HL-60 (cell line): ENCODE data around the gene PRKCE.

Source experiments
- GABPA ChIP-seq: IDR thresholded peaks from 2 replicates; pipeline ENCODE4 v1.6.1; 2012; ENCODE audit warnings: low read depth
- POLR2AphosphoS5 ChIP-seq: IDR thresholded peaks from 2 replicates; pipeline ENCODE4 v1.6.1; 2012; ENCODE audit warnings: low read depth
- SPI1 ChIP-seq: IDR thresholded peaks from 2 replicates; pipeline ENCODE4 v1.6.1; 2012; ENCODE audit warnings: low read depth, mild to moderate bottlenecking, borderline replicate concordance
- TF ChIP-seq, protein P1 (sequence below): IDR thresholded peaks from one replicate; pipeline ENCODE4 v1.5.1; 2011; ENCODE audit warnings: low read length, control low read depth, inconsistent platforms; ENCODE audit not compliant: insufficient read depth
- TF ChIP-seq, protein P2 (sequence below): IDR thresholded peaks from 2 replicates; pipeline ENCODE4 v1.6.1; 2012; ENCODE audit warnings: low read depth; ENCODE audit not compliant: insufficient replicate concordance

DNA sequence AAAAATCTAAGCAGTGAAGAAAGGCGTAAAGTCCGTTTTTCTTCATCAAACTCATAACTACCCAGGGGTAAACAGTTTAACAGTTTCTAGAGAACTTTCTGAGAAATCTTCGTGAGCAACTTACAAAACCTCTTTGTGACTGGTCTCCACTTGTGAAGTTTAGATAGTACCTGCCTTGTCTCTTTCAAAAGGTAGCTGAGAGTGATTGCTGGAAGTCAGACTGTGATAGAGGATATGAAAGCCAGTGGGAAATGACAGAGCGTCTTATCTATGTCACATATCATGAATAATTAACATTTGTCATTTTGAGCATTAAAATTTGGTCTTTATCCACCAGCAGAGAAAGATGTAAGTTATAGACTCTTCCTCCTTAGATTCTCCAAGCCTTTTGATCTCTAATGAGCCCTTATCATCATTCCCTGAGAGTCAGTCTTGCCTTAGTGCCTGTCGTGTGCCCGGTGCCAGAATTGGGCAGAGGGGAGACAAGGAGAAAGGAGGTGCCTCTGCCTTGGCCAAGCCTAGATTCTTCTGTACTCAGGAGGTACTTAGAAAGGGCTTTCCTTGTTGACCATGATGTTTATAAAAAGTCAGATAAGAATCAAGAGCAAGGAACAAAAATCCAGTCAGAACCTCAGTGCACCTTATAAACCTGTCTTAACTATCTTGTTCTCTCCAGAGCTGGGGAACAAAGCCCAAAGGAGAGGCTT is 440.6 kb downstream of the PRKCE start:
- TF ChIP-seq, protein P1, sequence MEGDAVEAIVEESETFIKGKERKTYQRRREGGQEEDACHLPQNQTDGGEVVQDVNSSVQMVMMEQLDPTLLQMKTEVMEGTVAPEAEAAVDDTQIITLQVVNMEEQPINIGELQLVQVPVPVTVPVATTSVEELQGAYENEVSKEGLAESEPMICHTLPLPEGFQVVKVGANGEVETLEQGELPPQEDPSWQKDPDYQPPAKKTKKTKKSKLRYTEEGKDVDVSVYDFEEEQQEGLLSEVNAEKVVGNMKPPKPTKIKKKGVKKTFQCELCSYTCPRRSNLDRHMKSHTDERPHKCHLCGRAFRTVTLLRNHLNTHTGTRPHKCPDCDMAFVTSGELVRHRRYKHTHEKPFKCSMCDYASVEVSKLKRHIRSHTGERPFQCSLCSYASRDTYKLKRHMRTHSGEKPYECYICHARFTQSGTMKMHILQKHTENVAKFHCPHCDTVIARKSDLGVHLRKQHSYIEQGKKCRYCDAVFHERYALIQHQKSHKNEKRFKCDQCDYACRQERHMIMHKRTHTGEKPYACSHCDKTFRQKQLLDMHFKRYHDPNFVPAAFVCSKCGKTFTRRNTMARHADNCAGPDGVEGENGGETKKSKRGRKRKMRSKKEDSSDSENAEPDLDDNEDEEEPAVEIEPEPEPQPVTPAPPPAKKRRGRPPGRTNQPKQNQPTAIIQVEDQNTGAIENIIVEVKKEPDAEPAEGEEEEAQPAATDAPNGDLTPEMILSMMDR, result no peak
- no peak for TF ChIP-seq GABPA
- TF ChIP-seq, protein P2, sequence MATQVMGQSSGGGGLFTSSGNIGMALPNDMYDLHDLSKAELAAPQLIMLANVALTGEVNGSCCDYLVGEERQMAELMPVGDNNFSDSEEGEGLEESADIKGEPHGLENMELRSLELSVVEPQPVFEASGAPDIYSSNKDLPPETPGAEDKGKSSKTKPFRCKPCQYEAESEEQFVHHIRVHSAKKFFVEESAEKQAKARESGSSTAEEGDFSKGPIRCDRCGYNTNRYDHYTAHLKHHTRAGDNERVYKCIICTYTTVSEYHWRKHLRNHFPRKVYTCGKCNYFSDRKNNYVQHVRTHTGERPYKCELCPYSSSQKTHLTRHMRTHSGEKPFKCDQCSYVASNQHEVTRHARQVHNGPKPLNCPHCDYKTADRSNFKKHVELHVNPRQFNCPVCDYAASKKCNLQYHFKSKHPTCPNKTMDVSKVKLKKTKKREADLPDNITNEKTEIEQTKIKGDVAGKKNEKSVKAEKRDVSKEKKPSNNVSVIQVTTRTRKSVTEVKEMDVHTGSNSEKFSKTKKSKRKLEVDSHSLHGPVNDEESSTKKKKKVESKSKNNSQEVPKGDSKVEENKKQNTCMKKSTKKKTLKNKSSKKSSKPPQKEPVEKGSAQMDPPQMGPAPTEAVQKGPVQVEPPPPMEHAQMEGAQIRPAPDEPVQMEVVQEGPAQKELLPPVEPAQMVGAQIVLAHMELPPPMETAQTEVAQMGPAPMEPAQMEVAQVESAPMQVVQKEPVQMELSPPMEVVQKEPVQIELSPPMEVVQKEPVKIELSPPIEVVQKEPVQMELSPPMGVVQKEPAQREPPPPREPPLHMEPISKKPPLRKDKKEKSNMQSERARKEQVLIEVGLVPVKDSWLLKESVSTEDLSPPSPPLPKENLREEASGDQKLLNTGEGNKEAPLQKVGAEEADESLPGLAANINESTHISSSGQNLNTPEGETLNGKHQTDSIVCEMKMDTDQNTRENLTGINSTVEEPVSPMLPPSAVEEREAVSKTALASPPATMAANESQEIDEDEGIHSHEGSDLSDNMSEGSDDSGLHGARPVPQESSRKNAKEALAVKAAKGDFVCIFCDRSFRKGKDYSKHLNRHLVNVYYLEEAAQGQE, result no peak
- no peak for TF ChIP-seq SPI1
- no peak for TF ChIP-seq POLR2AphosphoS5
